COLO668 (cell line): ENCODE results near the gene ADAD2.

ENCODE experiments used
- DNase-seq: peaks from one replicate; lab custom pipeline; 2025; ENCODE audit not compliant: unreplicated experiment; lab: John Stamatoyannopoulos, UW

Gene ADAD2

DNA sequence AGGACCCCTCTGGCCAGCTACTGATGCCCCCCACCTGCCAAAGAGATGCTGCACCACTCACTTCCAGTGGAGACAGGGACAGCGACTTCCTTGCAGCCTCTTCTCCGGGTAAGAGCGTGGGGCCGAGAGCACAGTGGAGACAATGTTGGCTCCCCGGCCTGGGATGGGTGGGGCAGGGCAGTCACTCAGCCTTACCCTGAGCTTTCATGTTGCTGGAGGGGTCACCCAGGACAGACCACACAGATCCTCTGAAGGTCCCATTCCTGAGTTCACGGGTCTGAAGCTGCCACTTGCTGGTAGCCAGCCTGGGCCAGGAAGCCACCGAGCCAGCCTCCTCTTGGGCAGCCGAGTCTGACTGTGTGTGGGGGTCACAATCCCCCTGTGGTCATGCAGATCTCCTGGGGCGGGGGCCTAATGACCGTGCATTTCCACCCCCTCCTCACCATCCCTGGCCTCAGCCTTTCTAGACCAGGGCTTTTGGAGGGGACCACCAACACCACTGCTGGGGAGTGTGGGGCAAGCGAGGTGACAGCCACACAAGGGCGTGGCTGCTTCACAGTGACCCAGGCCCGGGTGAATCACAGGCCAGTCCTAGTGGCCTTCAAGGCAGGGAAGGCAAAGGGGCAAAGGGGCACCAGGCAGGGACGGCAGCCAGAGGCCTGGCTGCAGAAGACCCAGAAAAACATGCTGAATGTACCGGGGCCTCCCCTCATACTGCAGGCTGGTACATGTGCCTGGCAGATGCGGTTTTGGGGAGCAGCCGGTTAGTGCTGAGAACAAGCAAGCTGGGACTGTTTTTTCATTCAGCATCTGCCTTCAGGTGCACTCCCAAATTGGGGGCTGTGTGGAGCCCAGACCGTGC lies 14.5 kb upstream of the ADAD2 start:
- no peak for DNase-seq

DNA sequence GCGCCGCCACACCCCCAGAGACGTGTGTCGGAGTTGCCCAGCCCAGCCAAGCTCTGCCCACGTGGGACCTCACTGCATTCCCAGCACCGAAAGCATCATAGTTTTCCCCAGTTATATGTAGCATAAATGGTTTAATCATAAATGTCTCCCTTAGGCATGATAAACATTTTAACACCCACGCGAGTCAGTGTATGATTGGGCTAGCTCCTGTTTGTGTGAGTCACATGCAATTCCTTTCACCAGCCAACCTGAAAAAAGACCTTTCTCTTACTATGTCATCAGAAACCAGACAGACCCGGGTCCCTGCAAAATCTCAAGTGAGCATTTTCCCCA lies 13.2 kb upstream of the ADAD2 start:
- no peak for DNase-seq

GRCh38 chr16:84178146-84178765 lies 12.7 kb upstream of the ADAD2 start:
- no peak for DNase-seq

GRCh38 chr16:84178892-84179611 lies 11.9 kb upstream of the ADAD2 start:
- no peak for DNase-seq

DNA sequence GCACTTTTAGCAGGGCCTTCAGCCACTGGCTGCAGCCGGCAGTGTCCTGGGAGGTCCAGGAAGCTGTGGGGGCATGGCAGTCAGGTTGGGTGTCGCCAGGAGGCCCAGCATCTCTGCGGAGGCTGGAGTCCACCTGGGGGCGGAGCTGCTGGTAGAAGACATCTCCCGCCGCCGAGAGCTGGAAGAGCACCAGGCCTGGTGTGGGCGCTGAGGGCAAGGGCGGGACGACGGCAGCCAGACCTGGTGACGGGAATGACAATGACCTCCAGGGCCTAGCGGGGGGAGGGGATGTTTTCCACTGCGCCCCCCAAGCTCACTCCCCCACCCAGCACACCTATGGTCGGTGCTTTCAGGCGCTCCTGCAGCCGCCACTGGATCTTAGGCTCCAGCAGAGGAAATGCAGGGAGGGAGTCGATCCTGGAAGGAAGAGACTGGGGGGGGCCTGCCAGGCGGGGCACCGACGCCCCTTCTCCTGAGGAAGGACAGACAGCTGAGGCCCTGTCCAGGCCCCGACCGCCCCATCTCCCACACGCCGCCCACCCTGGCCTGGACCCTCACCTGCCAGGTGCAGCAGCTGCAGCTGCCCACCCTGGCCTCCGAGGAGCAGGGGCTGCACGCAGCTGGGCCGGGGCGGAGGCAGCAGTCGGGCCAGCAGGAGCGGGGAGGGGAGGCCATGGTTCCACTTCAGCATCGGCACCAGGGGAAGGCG lies 11.2 kb upstream of the ADAD2 start:
- DNase-seq = no peak

DNA sequence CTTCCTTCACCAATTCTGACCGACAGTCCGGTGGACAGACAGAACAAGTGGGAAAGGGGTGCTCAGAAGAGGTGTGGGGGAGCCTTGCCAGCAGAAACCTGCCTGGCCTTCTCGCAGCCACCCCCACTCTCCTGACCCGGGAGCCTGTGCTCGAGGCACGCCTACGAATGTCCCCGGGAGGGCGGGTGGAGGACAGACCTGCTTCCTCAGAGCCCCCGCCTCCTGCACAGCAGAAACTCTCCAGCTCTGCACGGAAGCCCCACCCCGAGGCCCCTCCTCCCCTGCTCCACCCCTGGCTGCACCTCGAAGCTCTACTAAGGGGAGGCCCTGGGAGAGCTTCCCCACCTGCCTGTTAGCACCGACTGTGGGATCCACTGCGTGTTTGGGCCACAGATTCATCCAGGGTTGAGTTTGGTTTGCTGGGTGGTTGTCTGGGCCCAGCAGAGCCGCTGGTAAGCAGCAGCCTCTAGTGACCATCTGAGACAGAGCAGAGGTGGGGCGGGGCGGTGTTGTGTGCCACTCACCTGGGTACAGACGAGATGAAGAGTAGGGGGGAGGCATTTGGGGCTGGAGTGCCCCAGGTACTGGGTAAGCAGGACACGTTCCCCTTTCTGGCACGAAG lies 10.3 kb upstream of the ADAD2 start:
- no peak for DNase-seq

DNA sequence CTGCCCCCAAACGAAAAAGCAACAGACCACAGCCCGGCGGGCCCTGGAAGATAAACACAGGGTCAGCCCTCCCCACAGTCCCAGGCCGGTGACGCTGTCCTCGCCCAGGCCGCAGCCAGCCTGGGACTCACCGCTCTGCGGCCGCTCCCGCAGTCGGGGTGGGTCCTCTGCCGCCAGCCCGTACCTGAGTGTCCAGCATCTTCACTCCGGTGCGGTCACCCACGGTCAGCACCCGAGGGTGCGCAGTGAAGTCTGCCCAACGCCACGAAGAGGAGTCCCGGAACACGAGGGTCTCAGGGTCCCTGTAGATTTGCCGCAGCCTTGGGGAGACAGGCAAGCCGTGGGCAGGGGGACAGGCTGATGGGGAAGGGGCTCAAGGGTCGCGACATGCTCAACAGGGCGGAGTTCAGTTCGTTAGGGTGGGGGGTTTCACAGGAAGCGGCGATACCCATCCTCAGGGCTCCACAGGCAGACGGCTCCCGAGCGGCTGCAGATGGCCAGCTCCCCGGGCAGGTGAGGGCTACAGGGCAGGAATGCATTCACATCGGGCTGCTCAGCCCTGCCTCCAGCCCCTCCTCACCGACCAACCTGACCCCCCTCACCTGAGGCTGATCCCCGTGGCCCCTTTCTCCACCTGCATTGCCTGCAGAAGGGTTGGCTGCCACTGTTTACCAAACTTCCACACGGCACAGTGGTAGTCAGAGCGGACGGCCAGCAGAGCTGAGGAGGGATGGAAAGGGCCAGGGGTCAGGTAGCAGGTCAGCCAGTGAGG lies 9.6 kb upstream of the ADAD2 start:
- DNase-seq = no peak

GRCh38 chr16:84182104-84182503 lies 8.9 kb upstream of the ADAD2 start:
- no peak for DNase-seq

GRCh38 chr16:84182680-84183571 lies 8.0 kb upstream of the ADAD2 start:
- no peak for DNase-seq

GRCh38 chr16:84183572-84183875 lies 7.4 kb upstream of the ADAD2 start:
- DNase-seq = no peak

DNA sequence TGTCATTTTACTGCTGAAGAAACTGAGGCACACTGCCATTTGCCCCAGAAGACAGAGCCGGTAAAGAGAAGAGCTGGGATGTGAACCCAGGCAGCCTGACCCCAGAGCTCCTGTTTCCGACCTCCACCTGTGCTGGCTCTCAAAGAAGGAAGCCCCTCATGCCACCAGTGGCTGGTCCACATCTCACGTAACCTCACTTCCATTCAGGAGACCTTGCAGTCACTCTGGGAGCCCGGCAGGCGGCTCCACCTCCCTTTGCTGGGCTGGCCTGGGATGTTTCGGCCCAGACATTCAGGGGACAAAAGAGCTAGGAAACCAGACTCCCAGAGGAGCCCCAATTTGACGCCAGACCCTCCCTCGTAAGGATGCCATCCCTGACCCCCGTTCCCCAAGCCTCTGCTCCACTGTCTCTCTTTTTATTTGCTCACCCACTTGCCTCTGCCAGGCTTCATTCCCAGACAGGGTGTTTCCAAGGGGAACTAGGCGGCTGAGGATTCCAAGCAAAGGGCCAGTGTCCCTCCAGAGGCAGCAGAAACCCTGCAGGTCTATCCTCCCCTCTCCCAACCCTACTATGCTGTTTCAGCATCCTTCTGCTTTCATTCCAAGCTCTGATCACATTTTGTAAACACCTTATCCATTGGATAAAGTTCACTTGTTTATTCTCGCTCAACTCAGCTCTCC lies 6.9 kb upstream of the ADAD2 start:
- DNase-seq = no peak

GRCh38 chr16:84184775-84185174 lies 6.2 kb upstream of the ADAD2 start:
- no peak for DNase-seq

GRCh38 chr16:84186685-84187437 lies 4.1 kb upstream of the ADAD2 start, which contains the start of gene TAF1C:
TAF1C (minus strand) TSS chr16:84187057; CDS start chr16:84184988, 2,069 bp downstream.
- peak; percentile 95 for DNase-seq

DNA sequence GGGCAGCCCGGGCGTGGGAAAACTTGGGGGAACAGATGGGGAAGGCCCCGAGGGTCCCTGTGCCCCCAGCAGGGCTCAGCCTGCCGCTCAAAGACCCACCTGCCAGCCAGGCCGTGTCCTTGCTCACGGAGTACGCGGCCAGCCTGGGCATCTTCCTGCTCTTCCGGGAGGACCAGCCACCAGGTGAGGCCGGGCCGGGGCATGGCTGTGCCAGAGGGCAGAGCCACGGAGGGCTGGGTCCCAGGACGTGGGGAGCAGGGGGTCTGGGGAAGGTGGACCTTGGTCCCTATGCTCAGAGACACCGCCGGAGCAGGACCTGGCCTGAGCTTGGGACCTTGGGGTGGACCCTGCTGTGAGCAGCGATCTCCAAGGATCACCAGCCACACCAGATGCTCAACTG lies 509 bp downstream of the ADAD2 start:
- no peak for DNase-seq

DNA sequence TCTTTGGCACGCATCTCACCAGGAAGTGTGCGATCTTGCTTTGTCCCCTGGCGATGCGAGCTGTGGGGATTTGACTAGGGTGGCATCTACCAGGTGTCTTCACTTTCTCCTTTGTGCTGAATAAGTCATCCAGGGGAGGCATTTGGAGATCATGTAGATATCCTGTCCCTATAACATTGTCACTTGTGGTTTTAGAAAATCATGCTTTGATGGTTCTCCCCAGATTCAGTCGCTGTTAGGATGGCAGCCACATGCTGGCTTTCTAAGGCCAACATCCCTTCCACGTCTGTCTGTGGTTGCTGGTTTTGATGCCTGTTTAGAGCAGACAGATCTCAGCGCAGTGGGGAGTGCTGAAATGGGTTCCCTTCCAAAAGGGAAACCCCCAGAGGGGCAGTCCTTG lies 2.5 kb downstream of the ADAD2 start:
- DNase-seq = no peak

GRCh38 chr16:84194018-84194417 lies 3.1 kb downstream of the ADAD2 start:
- DNase-seq = no peak

- peak; percentile 58 for DNase-seq
Measured at GRCh38 chr16:84194470-84195200, 3.7 kb downstream of the ADAD2 start.
